OCI-LY1 (cell line): ENCODE data around the gene FBXO10.
"Not testable (repeated sequence)": the region's sequence is repeated elsewhere in the genome, so short reads cannot be mapped to it uniquely, and the experiment has no call there.

Experiments
- H2AFZ ChIP-seq: fragments of 200-600 bp; sonication (generic), shearing (Covaris generic); 2 replicates; pipeline ENCODE4 v1.6.0; 2014; ENCODE audit warnings: antibody characterized with exemption, mild to moderate bottlenecking, low read length
- H3F3A ChIP-seq: fragments of 200-600 bp; sonication (generic), shearing (Covaris generic); 2 replicates; pipeline ENCODE4 v1.6.0; 2014; ENCODE audit warnings: mild to moderate bottlenecking, antibody characterized with exemption, low read length, moderate library complexity; ENCODE audit not compliant: insufficient read depth
- H3K27ac ChIP-seq: fragments of 200-600 bp; sonication (generic); 2 replicates; pipeline ENCODE4 v1.5.1; 2014; ENCODE audit warnings: low read length, mixed run types, mild to moderate bottlenecking, low read depth; ENCODE audit not compliant: poor library complexity, severe bottlenecking
- H3K27me3 ChIP-seq: fragments of 200-600 bp; sonication (generic); 2 replicates; pipeline ENCODE4 v1.6.0; 2014; ENCODE audit warnings: antibody characterized with exemption, mild to moderate bottlenecking, low read length, moderate library complexity; ENCODE audit not compliant: insufficient read depth
- H3K36me3 ChIP-seq: fragments of 200-600 bp; sonication (generic); 2 replicates; pipeline ENCODE4 v1.6.1; 2014; ENCODE audit warnings: mild to moderate bottlenecking, antibody characterized with exemption, low read length, moderate library complexity, mixed read lengths; ENCODE audit not compliant: insufficient read depth
- H3K4me1 ChIP-seq: fragments of 200-600 bp; sonication (generic); 2 replicates; pipeline ENCODE4 v1.5.1; 2014; ENCODE audit warnings: mild to moderate bottlenecking, low read length, moderate library complexity; ENCODE audit not compliant: insufficient read depth, severe bottlenecking
- H3K4me2 ChIP-seq: fragments of 200-600 bp; sonication (generic), shearing (Covaris generic); 2 replicates; pipeline ENCODE4 v1.6.1; 2014; ENCODE audit warnings: low read length
- H3K4me3 ChIP-seq: fragments of 200-600 bp; sonication (generic); 2 replicates; pipeline ENCODE4 v1.5.1; 2014; ENCODE audit warnings: low read length, low read depth, mild to moderate bottlenecking, mixed read lengths; ENCODE audit not compliant: poor library complexity, severe bottlenecking
- H3K79me2 ChIP-seq: fragments of 200-600 bp; shearing (Covaris generic); 2 replicates; pipeline ENCODE4 v1.6.1; 2016; ENCODE audit warnings: mixed run types, low read length, mixed read lengths; ENCODE audit not compliant: insufficient read depth
- H3K9ac ChIP-seq: fragments of 200-600 bp; sonication (generic), shearing (Covaris generic); 2 replicates; pipeline ENCODE4 v1.6.1; 2014; ENCODE audit warnings: mild to moderate bottlenecking, low read length, mixed read lengths
- H3K9me2 ChIP-seq: fragments of 200-600 bp; sonication (generic), shearing (Covaris generic); 2 replicates; pipeline ENCODE4 v1.6.1; 2014; ENCODE audit warnings: low read depth, mild to moderate bottlenecking, low read length, mixed read lengths
- H3K9me3 ChIP-seq: fragments of 200-600 bp; shearing (Covaris generic); 2 replicates; pipeline ENCODE4 v1.6.1; 2014; ENCODE audit warnings: low read length, mixed read lengths
- H4K20me1 ChIP-seq: fragments of 200-600 bp; sonication (generic), shearing (Covaris generic); 2 replicates; pipeline ENCODE4 v1.6.0; 2016; ENCODE audit warnings: mild to moderate bottlenecking, low read length; ENCODE audit not compliant: insufficient read depth
- CTCF ChIP-seq: fragments of 200-600 bp; sonication (generic), shearing (Covaris generic); IDR thresholded peaks from 2 replicates; pipeline ENCODE4 v1.5.1; 2017; ENCODE audit warnings: mild to moderate bottlenecking, antibody characterized with exemption, low read length, moderate library complexity, mixed read lengths
- EZH2 ChIP-seq: fragments of 200-600 bp; sonication (generic), shearing (Covaris generic); IDR thresholded peaks from 2 replicates; pipeline ENCODE4 v1.8.0; 2017; ENCODE audit warnings: borderline replicate concordance, mixed run types, mild to moderate bottlenecking, antibody characterized with exemption, low read length, moderate library complexity, mixed read lengths

FBXO10 gene

GRCh38 chr9:37511016-37512010 is 64.9 kb downstream of the FBXO10 start:
- Histone ChIP-seq H3K36me3 (peaks cover 44% of the 10 kb centered on the region; the same call in 1 of the 2 replicates), H3F3A (no peaks in the 10 kb centered on the region), H3K27me3 (no peaks in the 10 kb centered on the region), H3K9me3 (no peaks in the 10 kb centered on the region), H3K27ac (peak overlapping the region; percentile 76), H3K4me1 (peaks cover 39% of the 10 kb centered on the region), H4K20me1 (no peaks in the 10 kb centered on the region), H3K4me3 (no peak overlapping the region), H3K9me2 (no peaks in the 10 kb centered on the region), H3K79me2 (no peaks in the 10 kb centered on the region), H3K4me2 (peak overlapping the region; percentile 52; the same call in 1 of the 2 replicates), H2AFZ (no peak overlapping the region), H3K9ac (peak overlapping the region; percentile 8; the same call in 1 of the 2 replicates)
- TF ChIP-seq CTCF (peak; percentile 44; the same call in 1 of the 2 replicates), EZH2 (no peak)

GRCh38 chr9:37510053-37510452 is 66.1 kb downstream of the FBXO10 start:
- H3K27ac ChIP-seq, H3K9me3 ChIP-seq, H3K4me3 ChIP-seq, H3K9me2 ChIP-seq, H3F3A ChIP-seq, H3K9ac ChIP-seq, H2AFZ ChIP-seq, H3K27me3 ChIP-seq, H3K79me2 ChIP-seq, H4K20me1 ChIP-seq, H3K4me2 ChIP-seq: not testable (repeated sequence)
- peaks cover 54% of the 10 kb centered on the region for H3K36me3 ChIP-seq
- H3K4me1 ChIP-seq: peaks cover 28% of the 10 kb centered on the region

- TF ChIP-seq EZH2 (no peak), CTCF (no peak)
- H2AFZ ChIP-seq: no peak overlapping the region
- no peaks in the 10 kb centered on the region for H3K9me3 ChIP-seq
- H3K4me3 ChIP-seq: no peak overlapping the region
- no peaks in the 10 kb centered on the region for H3K9me2 ChIP-seq
- H3K4me2 ChIP-seq: no peak overlapping the region
- no peaks in the 10 kb centered on the region for H3K27me3 ChIP-seq
- H3K9ac ChIP-seq: no peak overlapping the region
- no peaks in the 10 kb centered on the region for H4K20me1 ChIP-seq
- H3K27ac ChIP-seq: peak overlapping the region; percentile 29
- no peaks in the 10 kb centered on the region for H3K79me2 ChIP-seq
- no peaks in the 10 kb centered on the region for H3F3A ChIP-seq
- peaks cover 25% of the 10 kb centered on the region for H3K4me1 ChIP-seq
- H3K36me3 ChIP-seq: peaks cover 59% of the 10 kb centered on the region
Observed at GRCh38 chr9:37509536-37509935, 66.6 kb downstream of the FBXO10 start.

- no peak overlapping the region for H2AFZ ChIP-seq
- no peak overlapping the region for H3K9ac ChIP-seq
- H3K4me3 ChIP-seq: no peak overlapping the region
- no peaks in the 10 kb centered on the region for H4K20me1 ChIP-seq
- H3F3A ChIP-seq: no peaks in the 10 kb centered on the region
- peaks cover 25% of the 10 kb centered on the region for H3K4me1 ChIP-seq
- peak overlapping the region; percentile 29 for H3K27ac ChIP-seq
- TF ChIP-seq CTCF (no peak; the same call in 1 of the 2 replicates), EZH2 (no peak)
- H3K79me2 ChIP-seq: no peaks in the 10 kb centered on the region
- no peak overlapping the region for H3K4me2 ChIP-seq
- peaks cover 60% of the 10 kb centered on the region for H3K36me3 ChIP-seq
- H3K27me3 ChIP-seq: no peaks in the 10 kb centered on the region
- H3K9me2 ChIP-seq: no peaks in the 10 kb centered on the region
- H3K9me3 ChIP-seq: no peaks in the 10 kb centered on the region
Observed at GRCh38 chr9:37508834-37509206, 67.4 kb downstream of the FBXO10 start.
